PC-3 (cell line): ENCODE results near the gene FOXJ3. TPM values are rescaled to one million over a fixed set of nuclear protein-coding genes. Genes with fewer than 3 reads are reported as not detected.

Experiments used
- ATAC-seq: fragments of 200-7000 bp; cut with Tn5 transposase; 2 replicates; pipeline ENCODE4 v1.9.1; 2020; ENCODE audit warnings: mild to moderate bottlenecking, moderate library complexity
- Bru-seq: library from RNA; stranded (reverse); fragments of 400-500 nt; gene quantifications from one replicate; lab custom pipeline; 2021; lab: Mats Ljungman, UMichigan
- BruChase-seq, 2 experiments: library from RNA; stranded (reverse); fragments of 400-500 nt; gene quantifications; one replicate each; lab custom pipeline; 2021; lab: Mats Ljungman, UMichigan
- BruUV-seq: library from RNA; stranded (reverse); fragments of 400-500 nt; replicated peaks from 2 replicates; lab custom pipeline; 2021; lab: Mats Ljungman, UMichigan
- CTCF ChIA-PET: fragments of 300-600 bp; sonication (Branson Sonifier 250); formaldehyde crosslinking; loops from one replicate; lab custom pipeline; 2022; ENCODE audit warnings: antibody characterized with exemption; lab: Charles Lee
- POLR2A ChIA-PET: fragments of 300-600 bp; sonication (Branson Sonifier 250); formaldehyde crosslinking; loops from one replicate; lab custom pipeline; 2022; ENCODE audit warnings: antibody characterized with exemption; ENCODE audit not compliant: unreplicated experiment; lab: Charles Lee
- DNase-seq: peaks from one replicate; pipeline ENCODE4 v3.0.0-alpha.2; 2015
- H2AFZ ChIP-seq: fragments of 300-600 bp; sonication (generic); 2 replicates; pipeline ENCODE4 v1.6.0; 2016; ENCODE audit warnings: antibody characterized with exemption, low read length
- H3F3A ChIP-seq: fragments of 300-600 bp; sonication (generic); one replicate; pipeline ENCODE4 v1.6.0; 2017; ENCODE audit warnings: antibody characterized with exemption, low read length, control low read depth, mild to moderate bottlenecking; ENCODE audit not compliant: unreplicated experiment
- H3K27ac ChIP-seq: fragments of 300-600 bp; sonication (generic); 2 replicates; pipeline ENCODE4 v1.5.1; 2016; ENCODE audit warnings: mild to moderate bottlenecking, low read length
- H3K27me3 ChIP-seq: fragments of 300-600 bp; sonication (generic); 2 replicates; pipeline ENCODE4 v1.6.1; 2016; ENCODE audit warnings: low read length, mixed read lengths
- H3K36me3 ChIP-seq: fragments of 300-600 bp; sonication (generic); 2 replicates; pipeline ENCODE4 v1.6.1; 2016; ENCODE audit warnings: low read depth, mixed run types, low read length, mixed read lengths
- H3K4me1 ChIP-seq: fragments of 300-600 bp; sonication (generic); 2 replicates; pipeline ENCODE4 v1.5.1; 2016; ENCODE audit warnings: low read length; ENCODE audit not compliant: insufficient read depth
- H3K4me2 ChIP-seq: fragments of 300-600 bp; sonication (generic); 2 replicates; pipeline ENCODE4 v1.6.0; 2016; ENCODE audit warnings: low read length
- H3K4me3 ChIP-seq: fragments of 300-600 bp; sonication (generic); 2 replicates; pipeline ENCODE4 v1.5.1; 2016; ENCODE audit warnings: mild to moderate bottlenecking, low read length, mixed read lengths
- H3K79me2 ChIP-seq: fragments of 300-600 bp; sonication (generic); 2 replicates; pipeline ENCODE4 v1.6.1; 2017; ENCODE audit warnings: low read length, mixed read lengths
- H3K9ac ChIP-seq: fragments of 300-600 bp; sonication (generic); 2 replicates; pipeline ENCODE4 v1.6.0; 2016; ENCODE audit warnings: mild to moderate bottlenecking, low read length
- H3K9me2 ChIP-seq: fragments of 300-600 bp; sonication (generic); replicated peaks from 2 replicates; pipeline ENCODE4 v1.6.1; 2016; ENCODE audit warnings: mixed run types, low read length, mixed read lengths
- H3K9me3 ChIP-seq: fragments of 300-600 bp; sonication (generic); 2 replicates; pipeline ENCODE4 v1.6.1; 2016; ENCODE audit warnings: low read length, mixed read lengths
- H4K20me1 ChIP-seq: fragments of 300-600 bp; sonication (generic); 2 replicates; pipeline ENCODE4 v1.6.1; 2016; ENCODE audit warnings: low read length, mixed read lengths
- CTCF ChIP-seq: fragments of 300-600 bp; sonication (generic); conservative IDR thresholded peaks from 2 replicates; pipeline ENCODE4 v1.5.1; 2017; ENCODE audit warnings: antibody characterized with exemption, low read depth, mild to moderate bottlenecking, low read length
- EZH2 ChIP-seq: fragments of 300-600 bp; sonication (generic); IDR thresholded peaks from one replicate; pipeline ENCODE4 v1.6.1; 2017; ENCODE audit warnings: antibody characterized with exemption, mild to moderate bottlenecking, low read length; ENCODE audit not compliant: unreplicated experiment
- EZH2phosphoT487 ChIP-seq: fragments of 300-600 bp; sonication (generic); IDR thresholded peaks from 2 replicates; pipeline ENCODE4 v1.6.1; 2018; ENCODE audit warnings: mild to moderate bottlenecking, antibody characterized with exemption, low read length, borderline replicate concordance
- intact Hi-C: fragments of 100-400 bp; cut with micrococcal nuclease; formaldehyde crosslinking; loops from 2 replicates; pipeline ENCODE4 v1.9.0; 2023
- long read RNA-seq: library from polyadenylated mRNA; unstranded; transcript quantifications from one replicate; pipeline ENCODE4 v2.0.0, GENCODE V29; 2021; ENCODE audit not compliant: unreplicated experiment
- total RNA-seq: library from RNA; depleted of rRNA; stranded (reverse); fragments of >200 nt; gene quantifications from 2 replicates; pipeline ENCODE4 v1.2.3, GENCODE V29; 2014; rRNA removed

FOXJ3 gene
- total RNA-seq (22.7 and 23.4 TPM in 2 replicates), Bru-seq, nascent RNA (percentile 94 among the genes with signal in this experiment), BruChase-seq, experiment 1, labeled RNA remaining after a 6-hour chase (percentile 85 among the genes with signal in this experiment), BruChase-seq, experiment 2, labeled RNA remaining after a 2-hour chase (percentile 87 among the genes with signal in this experiment)
- long read RNA-seq, full-length matches to known transcripts, result 16 of 56 reads
- long read RNA-seq, partial matches to known transcripts, result 12 of 56 reads
- long read RNA-seq, other reads (novel, unspliced or antisense), result 28 of 56 reads

- CTCF ChIA-PET, result no interaction called here
- intact Hi-C loops, result loop anchor here (5.0 to 10.0 kb wide), 3 partner anchors 188 to 490 kb away; partner anchors contain the start of genes C1orf50 and P3H1
- H3K79me2 ChIP-seq, result peaks cover 61% of the 10 kb centered on the region
These were observed at the start of gene FOXJ3 for GRCh38 chr1:42335050-42335808. FOXJ3 (minus strand) TSS chr1:42335235; CDS start chr1:42311093, 24,142 bp downstream.

GRCh38 chr1:42381280-42381673 lies 46.2 kb upstream of the FOXJ3 start:
- Histone ChIP-seq H3K4me2 (peak overlapping the region; percentile 95), H3K36me3 (no peaks in the 10 kb centered on the region), H3K4me1 (peaks cover 16% of the 10 kb centered on the region), H3K9me2 (no peaks in the 10 kb centered on the region), H3K4me3 (peak overlapping the region; percentile 78), H3K27ac (no peak overlapping the region), H3K27me3 (no peaks in the 10 kb centered on the region), H2AFZ (peak overlapping the region; percentile 88), H3K79me2 (no peaks in the 10 kb centered on the region), H4K20me1 (no peaks in the 10 kb centered on the region), H3K9ac (0 out of 2 replicates have a peak overlapping the region, but pooled peaks have one; percentile 4), H3K9me3 (no peaks in the 10 kb centered on the region), H3F3A (no peaks in the 10 kb centered on the region)
- TSS peak; percentile 48 for BruUV-seq
- CTCF ChIA-PET, result no interaction called here
- ATAC-seq (no peak), DNase-seq (no peak)
- no peak for TF ChIP-seq CTCF
- POLR2A ChIA-PET, result no interaction called here
- intact Hi-C loops, result no loop called here

More at GRCh38 chr1:42335050-42335808, at the start of gene FOXJ3:
- Histone ChIP-seq H3K27ac (peak within 1 kb of the TSS; percentile 78), H3K36me3 (no peaks in the 10 kb centered on the region), H3K4me3 (peak within 1 kb of the TSS; percentile 74), H3K4me2 (peak within 1 kb of the TSS; percentile 90), H3K9me2 (no peaks in the 10 kb centered on the region), H2AFZ (peak within 1 kb of the TSS; percentile 88), H3K9ac (peak within 1 kb of the TSS; percentile 93), H3K4me1 (peaks cover 25% of the 10 kb centered on the region), H3F3A (no peaks in the 10 kb centered on the region), H3K27me3 (no peaks in the 10 kb centered on the region), H4K20me1 (peaks cover 40% of the 10 kb centered on the region), H3K9me3 (no peaks in the 10 kb centered on the region)
- ATAC-seq (peak; percentile 67), DNase-seq (peak; percentile 95)
- POLR2A ChIA-PET, result no interaction called here
- no peak for TF ChIP-seq CTCF
- no peak for TF ChIP-seq EZH2
- no peak for TF ChIP-seq EZH2phosphoT487
- TSS peak; percentile 78 for BruUV-seq
